IMR-90 (cell line): Measurements from ENCODE around the gene UMODL1. TPM values are rescaled to one million over a fixed set of nuclear protein-coding genes. Genes with fewer than 3 reads are reported as not detected.
A peak's percentile ranks its signal among the peaks of the same experiment; 100 is the strongest.

Experiments used
- ATAC-seq: fragments of 200-7000 bp; cut with Tn5 transposase; 2 replicates; pipeline ENCODE4 v1.9.1; 2020; ENCODE audit warnings: low read depth, mild to moderate bottlenecking, moderate library complexity
- BruUV-seq: library from RNA; stranded (reverse); fragments of 400-500 nt; replicated peaks from 2 replicates; lab custom pipeline; 2021; lab: Mats Ljungman, UMichigan
- CTCF ChIA-PET: fragments of 300-600 bp; formaldehyde crosslinking; extraction: SDS; loops from one replicate; lab custom pipeline; 2021; ENCODE audit warnings: antibody characterized with exemption; lab: Yijun Ruan, JAX
- POLR2A ChIA-PET: fragments of 300-600 bp; sonication (Branson Sonifier 250); formaldehyde crosslinking; loops from one replicate; lab custom pipeline; 2022; ENCODE audit warnings: antibody characterized with exemption; ENCODE audit not compliant: unreplicated experiment; lab: Charles Lee
- DNase-seq: peaks from one replicate; pipeline ENCODE4 v3.0.0; 2013
- H2AFZ ChIP-seq: replicated peaks from 2 replicates; pipeline ENCODE3; 2013; ENCODE audit warnings: low read length, mild to moderate bottlenecking; ENCODE audit not compliant: poor library complexity
- H2AK5ac ChIP-seq: 2 replicates; pipeline ENCODE4 v1.6.1; 2013; ENCODE audit warnings: low read depth, low read length, inconsistent platforms
- H2AK9ac ChIP-seq: replicated peaks from 2 replicates; pipeline ENCODE3; 2013; ENCODE audit warnings: mild to moderate bottlenecking, low read depth, low read length, moderate library complexity; ENCODE audit not compliant: poor library complexity
- H2BK120ac ChIP-seq: 2 replicates; pipeline ENCODE4 v1.6.1; 2013; ENCODE audit warnings: low read depth, low read length, inconsistent platforms
- H2BK15ac ChIP-seq: 3 replicates; pipeline ENCODE4 v1.6.1; 2013; ENCODE audit warnings: low read depth, low read length, inconsistent platforms
- H2BK20ac ChIP-seq: 2 replicates; pipeline ENCODE4 v1.6.1; 2013; ENCODE audit warnings: low read depth, mild to moderate bottlenecking, inconsistent platforms, low read length, moderate library complexity
- H2BK5ac ChIP-seq: 2 replicates; pipeline ENCODE4 v1.6.1; 2013; ENCODE audit warnings: mild to moderate bottlenecking, low read depth, low read length, inconsistent platforms; ENCODE audit not compliant: poor library complexity, severe bottlenecking
- H3K14ac ChIP-seq: replicated peaks from 2 replicates; pipeline ENCODE4 v1.6.1; 2013; ENCODE audit warnings: low read depth, low read length, inconsistent platforms
- H3K18ac ChIP-seq: 2 replicates; pipeline ENCODE4 v1.6.1; 2013; ENCODE audit warnings: low read depth, low read length, control low read depth
- H3K23ac ChIP-seq: 2 replicates; pipeline ENCODE4 v1.6.1; 2013; ENCODE audit warnings: low read depth, low read length, inconsistent platforms
- H3K27ac ChIP-seq: 2 replicates; pipeline ENCODE4 v1.5.1; 2013; ENCODE audit warnings: mild to moderate bottlenecking, control low read depth, low read length; ENCODE audit not compliant: insufficient read depth
- H3K27me3 ChIP-seq: 2 replicates; pipeline ENCODE4 v1.6.1; 2013; ENCODE audit warnings: low read length; ENCODE audit not compliant: control insufficient read depth, insufficient read depth
- H3K36me3 ChIP-seq: 2 replicates; pipeline ENCODE4 v1.6.1; 2013; ENCODE audit warnings: low read length, mixed read lengths; ENCODE audit not compliant: control insufficient read depth, insufficient read depth
- H3K4ac ChIP-seq: 2 replicates; pipeline ENCODE4 v1.6.1; 2013; ENCODE audit warnings: low read depth, low read length, inconsistent platforms
- H3K4me1 ChIP-seq: 2 replicates; pipeline ENCODE4 v1.6.1; 2013; ENCODE audit warnings: low read length, mixed read lengths; ENCODE audit not compliant: control insufficient read depth, insufficient read depth
- H3K4me2 ChIP-seq: 2 replicates; pipeline ENCODE4 v1.6.1; 2013; ENCODE audit warnings: low read depth, mild to moderate bottlenecking, control low read depth, low read length, moderate library complexity
- H3K4me3 ChIP-seq: 2 replicates; pipeline ENCODE4 v1.5.1; 2013; ENCODE audit warnings: low read depth, mild to moderate bottlenecking, control low read depth, low read length, moderate library complexity; ENCODE audit not compliant: insufficient read depth
- H3K56ac ChIP-seq: 2 replicates; pipeline ENCODE4 v1.6.1; 2013; ENCODE audit warnings: low read length, inconsistent platforms; ENCODE audit not compliant: insufficient read depth; ENCODE audit errors: extremely low read depth
- H3K79me1 ChIP-seq, 2 experiments: 2 replicates each; pipeline ENCODE4 v1.6.1; 2013; ENCODE audit warnings: low read length in 2 of 2, inconsistent platforms in 1 of 2, low read depth in 1 of 2
- H3K9ac ChIP-seq: 2 replicates; pipeline ENCODE4 v1.6.1; 2013; ENCODE audit warnings: low read depth, low read length, control low read depth
- H3K9me1 ChIP-seq: 2 replicates; pipeline ENCODE4 v1.6.1; 2013; ENCODE audit warnings: low read length, inconsistent platforms; ENCODE audit not compliant: insufficient read depth
- H3K9me3 ChIP-seq: 2 replicates; pipeline ENCODE4 v1.6.1; 2013; ENCODE audit warnings: low read length; ENCODE audit not compliant: control insufficient read depth, insufficient read depth
- H4K20me1 ChIP-seq: 2 replicates; pipeline ENCODE4 v1.6.1; 2013; ENCODE audit warnings: low read length, inconsistent platforms; ENCODE audit not compliant: insufficient read depth
- H4K5ac ChIP-seq: 2 replicates; pipeline ENCODE4 v1.6.1; 2013; ENCODE audit warnings: mild to moderate bottlenecking, low read depth, low read length, control low read depth
- H4K8ac ChIP-seq, 2 experiments: 2 replicates each; pipeline ENCODE4 v1.6.1; 2013; ENCODE audit warnings: low read depth in 2 of 2, low read length in 2 of 2, control low read depth in 1 of 2, inconsistent platforms in 1 of 2
- H4K91ac ChIP-seq: 2 replicates; pipeline ENCODE4 v1.6.1; 2013; ENCODE audit warnings: low read depth, low read length, inconsistent platforms; ENCODE audit not compliant: insufficient read depth
- BHLHE40 ChIP-seq: fragments of 150-350 bp; IDR thresholded peaks from 2 replicates; pipeline ENCODE4 v1.6.1; 2016; ENCODE audit warnings: mild to moderate bottlenecking, low read depth, low read length
- MAZ ChIP-seq: IDR thresholded peaks from 2 replicates; pipeline ENCODE4 v1.6.1; 2012; ENCODE audit warnings: low read depth, mild to moderate bottlenecking, low read length, improper control_type of control experiment, moderate library complexity, borderline replicate concordance
- POLR2A ChIP-seq: IDR thresholded peaks from 2 replicates; pipeline ENCODE4 v1.6.1; 2012; ENCODE audit warnings: mild to moderate bottlenecking, low read depth, low read length
- RAD21 ChIP-seq: IDR thresholded peaks from 2 replicates; pipeline ENCODE4 v1.6.1; 2012; ENCODE audit warnings: low read length, improper control_type of control experiment
- RCOR1 ChIP-seq: IDR thresholded peaks from 2 replicates; pipeline ENCODE4 v1.6.1; 2012; ENCODE audit warnings: mild to moderate bottlenecking, low read length, improper control_type of control experiment; ENCODE audit not compliant: insufficient replicate concordance
- SMC3 ChIP-seq: fragments of 150-350 bp; IDR thresholded peaks from 2 replicates; pipeline ENCODE4 v1.6.1; 2016; ENCODE audit warnings: low read depth, mild to moderate bottlenecking, antibody characterized with exemption, low read length, moderate library complexity
- USF2 ChIP-seq: fragments of 150-350 bp; IDR thresholded peaks from 2 replicates; pipeline ENCODE4 v1.6.1; 2017; ENCODE audit warnings: mild to moderate bottlenecking, antibody characterized with exemption, low read length, low read depth
- WGBS, 2 experiments: methylation state at CpG; one replicate each; pipeline versions ENCODE4 v1.1.5 to v1.1.7; 2013; ENCODE audit warnings: missing lambda C conversion rate in 2 of 2; ENCODE audit not compliant: insufficient read length in 1 of 2; ENCODE audit errors: extremely low coverage in 2 of 2; 5-methylcytosine and 5-hydroxymethylcytosine counted together
- dilution Hi-C: fragments of 300-500 bp; cut with HindIII; formaldehyde crosslinking; loops from one replicate; pipeline ENCODE4 v1.14.3; 2018; ENCODE audit warnings: low sequenced_read_pairs; ENCODE audit not compliant: unreplicated experiment
- in situ Hi-C: fragments of 300-500 bp; cut with MboI; formaldehyde crosslinking; loops from 3 replicates; pipeline ENCODE4 v1.14.3; 2019; ENCODE audit warnings: low sequenced_read_pairs, inconsistent platforms, mixed read lengths
- intact Hi-C: fragments of 100-400 bp; cut with micrococcal nuclease; formaldehyde crosslinking; loops from 2 replicates; pipeline ENCODE4 v1.10.0; 2022
- polyA plus RNA-seq, 3 experiments: library from polyadenylated mRNA; depleted of rRNA; stranded (reverse); fragments of >200 nt; gene quantifications; 2 replicates each; pipeline ENCODE4 v1.2.3, GENCODE V29; 2012; ENCODE audit warnings: low replicate concordance in 1 of 3
- total RNA-seq: library from RNA; depleted of rRNA; stranded (reverse); fragments of >200 nt; gene quantifications from 2 replicates; pipeline ENCODE4 v1.2.3, GENCODE V29; 2012
- TF ChIP-seq, protein P1 (sequence below): conservative IDR thresholded peaks from 2 replicates; pipeline ENCODE4 v1.5.1; 2012; ENCODE audit warnings: mild to moderate bottlenecking, low read depth, low read length, improper control_type of control experiment

The UMODL1 gene
- total and polyA plus RNA-seq, 2 of the 4 experiments (the other 2 are of a cell fraction): 0.02 TPM; not detected in 1

- ATAC-seq: peak; percentile 98
- Histone ChIP-seq H2BK5ac (no peak overlapping the region), H3K14ac (no peak overlapping the region), H2AFZ (peak overlapping the region; percentile 80), H3K4me2 (no peak overlapping the region), H3K36me3 (no peaks in the 10 kb centered on the region), H3K27ac (no peak overlapping the region), H2AK5ac (peak overlapping the region; percentile 72), H3K9me3 (no peaks in the 10 kb centered on the region), H3K79me1 (no peaks in the 10 kb centered on the region), H4K8ac (0 out of 4 replicates have a peak overlapping the region, but pooled peaks of 1 of the 2 experiments have one; percentile 1), H3K4ac (peak overlapping the region; percentile 50; the same call in 1 of the 2 replicates), H3K9me1 (no peaks in the 10 kb centered on the region), H4K5ac (no peak overlapping the region), H3K27me3 (peaks cover 8% of the 10 kb centered on the region; the same call in 1 of the 2 replicates), H2BK20ac (peak overlapping the region; percentile 85), H4K20me1 (no peaks in the 10 kb centered on the region), H2BK15ac (peak overlapping the region; percentile 78; the same call in 1 of the 3 replicates), H3K4me1 (peaks cover 3% of the 10 kb centered on the region; the same call in 1 of the 2 replicates), H3K4me3 (no peak overlapping the region), H3K56ac (no peak overlapping the region), H2AK9ac (peak overlapping the region; percentile 52), H2BK120ac (peak overlapping the region; percentile 86), H4K91ac (peak overlapping the region; percentile 68; the same call in 1 of the 2 replicates), H3K9ac (no peak overlapping the region), H3K18ac (no peak overlapping the region), H3K23ac (no peak overlapping the region)
- POLR2A ChIA-PET: no interaction called here
- in situ Hi-C loops (no loop called here), dilution Hi-C loops (no loop called here), intact Hi-C loops (loop anchor here (1.0 to 2.0 kb wide), 2 partner anchors 98 to 291 kb away; partner anchors contain the start of gene ZBTB21)
- TF ChIP-seq MAZ (peak; percentile 55; the same call in 1 of the 2 replicates), SMC3 (peak; percentile 89), RAD21 (peak; percentile 88), RCOR1 (no peak), USF2 (no peak), BHLHE40 (no peak), POLR2A (no peak; the same call in 1 of the 2 replicates)
- TF ChIP-seq, protein P1, sequence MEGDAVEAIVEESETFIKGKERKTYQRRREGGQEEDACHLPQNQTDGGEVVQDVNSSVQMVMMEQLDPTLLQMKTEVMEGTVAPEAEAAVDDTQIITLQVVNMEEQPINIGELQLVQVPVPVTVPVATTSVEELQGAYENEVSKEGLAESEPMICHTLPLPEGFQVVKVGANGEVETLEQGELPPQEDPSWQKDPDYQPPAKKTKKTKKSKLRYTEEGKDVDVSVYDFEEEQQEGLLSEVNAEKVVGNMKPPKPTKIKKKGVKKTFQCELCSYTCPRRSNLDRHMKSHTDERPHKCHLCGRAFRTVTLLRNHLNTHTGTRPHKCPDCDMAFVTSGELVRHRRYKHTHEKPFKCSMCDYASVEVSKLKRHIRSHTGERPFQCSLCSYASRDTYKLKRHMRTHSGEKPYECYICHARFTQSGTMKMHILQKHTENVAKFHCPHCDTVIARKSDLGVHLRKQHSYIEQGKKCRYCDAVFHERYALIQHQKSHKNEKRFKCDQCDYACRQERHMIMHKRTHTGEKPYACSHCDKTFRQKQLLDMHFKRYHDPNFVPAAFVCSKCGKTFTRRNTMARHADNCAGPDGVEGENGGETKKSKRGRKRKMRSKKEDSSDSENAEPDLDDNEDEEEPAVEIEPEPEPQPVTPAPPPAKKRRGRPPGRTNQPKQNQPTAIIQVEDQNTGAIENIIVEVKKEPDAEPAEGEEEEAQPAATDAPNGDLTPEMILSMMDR: peak; percentile 82
- BruUV-seq: no TSS peak
- DNase-seq: peak; percentile 65
- 50% methylated on average over 10 of the region's 18 CpGs; no CpG with 5 or more reads in 1 of the 2 experiments for WGBS, 2 experiments
- CTCF ChIA-PET: interaction anchor here (0.5 to 1.7 kb wide), 12 partner anchors 9 to 910 kb away, joined by 3 to 9 read pairs (median 6); no protein-coding TSS in a partner anchor
These were observed 36.9 kb downstream of the UMODL1 start for GRCh38 chr21:42107881-42108553.
